Astrocyte (in vitro differentiated cells and primary cell): ENCODE data around the gene SPATA9.

Source experiments
- CTCF ChIP-seq: IDR thresholded peaks from 2 replicates; pipeline ENCODE4 v1.5.1; 2011; ENCODE audit warnings: low read depth, mild to moderate bottlenecking, inconsistent platforms, low read length, moderate library complexity; ENCODE audit not compliant: insufficient read depth
- EZH2 ChIP-seq: IDR thresholded peaks from 2 replicates; pipeline ENCODE4 v1.6.1; 2012; ENCODE audit warnings: mild to moderate bottlenecking, low read length, inconsistent platforms; ENCODE audit not compliant: insufficient read depth

- TF ChIP-seq CTCF (no peak), EZH2 (no peak)
Observed at GRCh38 chr5:95718738-95719137, 35.9 kb upstream of the SPATA9 start.
